Measurements from ENCODE around the gene CRYZL1.
"Not testable (repeated sequence)": the region's sequence is repeated elsewhere in the genome, so short reads cannot be mapped to it uniquely, and the experiment has no call there.

CRYZL1 gene

DNA sequence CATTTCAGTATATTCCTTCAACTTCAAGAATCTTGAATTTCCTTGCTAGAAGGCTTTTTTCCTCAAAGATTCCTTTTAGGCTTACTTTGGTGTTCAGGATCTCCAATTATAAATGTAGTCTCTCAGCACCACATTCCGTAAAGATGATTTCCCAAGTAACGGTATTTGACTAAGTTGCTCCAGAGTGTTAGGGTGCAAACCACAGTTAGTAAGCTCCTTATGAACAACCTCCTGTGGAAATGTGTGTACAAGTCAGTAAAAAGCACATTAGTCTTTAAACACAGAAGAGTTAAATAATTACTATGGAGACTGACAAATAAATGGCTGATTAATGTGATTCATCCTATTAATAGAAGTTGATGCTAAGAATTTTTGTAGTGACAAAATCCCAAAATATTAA is 63.3 kb downstream of the CRYZL1 start:
- no peak overlapping the region for H3K4me3 ChIP-seq (ENCODE audit: low read length)
- DNase-seq (ENCODE audit: low read depth, low spot score), result no peak

DNA sequence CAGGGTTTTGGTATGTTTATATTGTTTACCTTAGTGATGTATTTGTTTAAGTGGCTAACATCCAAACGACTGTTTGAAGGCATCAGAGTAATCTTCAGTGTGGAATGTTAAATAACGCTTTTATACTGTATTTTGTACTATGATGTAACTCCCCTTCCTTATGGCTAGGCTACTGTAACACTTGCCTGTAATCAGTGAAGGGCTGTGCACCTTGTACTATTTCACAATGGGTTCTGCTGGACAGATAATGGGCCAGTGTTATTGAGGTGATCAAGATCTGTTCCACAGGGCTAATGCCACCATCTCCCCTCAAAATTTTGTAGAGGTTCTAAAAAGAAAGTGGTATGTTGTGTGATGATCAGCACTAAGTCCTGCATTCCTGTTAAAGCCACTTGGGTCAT is 64.8 kb downstream of the CRYZL1 start:
- H3K4me3 ChIP-seq (ENCODE audit: low read length); DNase-seq (ENCODE audit: low read depth, low spot score): not testable (repeated sequence)

DNA sequence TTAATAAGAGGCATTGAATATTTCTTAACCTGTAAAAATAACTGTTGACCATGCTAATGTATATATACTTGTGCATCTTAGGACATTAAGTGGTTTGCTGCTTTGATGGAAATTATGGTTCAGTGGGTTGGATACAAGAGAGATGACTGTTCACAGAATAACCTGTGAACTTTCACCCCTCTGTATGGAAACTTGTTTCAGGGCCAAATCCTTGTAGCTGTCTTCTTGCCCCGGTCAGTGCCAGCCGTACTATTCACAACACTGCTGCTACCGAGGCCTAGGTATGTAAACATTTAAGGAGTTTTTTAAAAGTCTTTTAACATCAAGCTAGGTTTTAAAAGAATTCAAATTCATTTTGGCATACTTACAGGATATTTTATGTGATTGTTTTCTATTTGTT is 69.2 kb downstream of the CRYZL1 start:
- no peak for DNase-seq (ENCODE audit: low read depth, low spot score)
- no peak overlapping the region for H3K4me3 ChIP-seq (ENCODE audit: low read length)

DNA sequence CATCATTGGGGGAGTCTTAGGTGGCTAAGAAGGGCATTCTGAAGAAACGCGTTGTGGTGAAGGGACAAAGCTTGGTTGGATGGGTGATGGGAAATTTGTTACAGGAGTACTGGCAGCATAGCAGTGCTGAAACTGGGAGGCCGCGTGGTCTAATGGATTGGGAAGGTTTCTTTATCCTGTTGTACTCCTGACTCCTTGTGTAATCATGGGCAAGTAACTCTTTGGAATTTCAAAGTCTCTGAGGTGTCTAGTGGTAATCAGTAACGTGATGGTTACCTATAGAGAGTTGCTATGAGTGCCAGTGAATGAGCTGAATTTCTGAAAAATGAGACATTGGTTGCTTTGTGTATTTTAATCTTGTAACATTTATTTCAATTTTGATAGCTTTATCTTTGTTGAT is 71.5 kb downstream of the CRYZL1 start:
- H3K4me3 ChIP-seq (ENCODE audit: low read length), result no peak overlapping the region
- DNase-seq (ENCODE audit: low read depth, low spot score), result no peak

DNA sequence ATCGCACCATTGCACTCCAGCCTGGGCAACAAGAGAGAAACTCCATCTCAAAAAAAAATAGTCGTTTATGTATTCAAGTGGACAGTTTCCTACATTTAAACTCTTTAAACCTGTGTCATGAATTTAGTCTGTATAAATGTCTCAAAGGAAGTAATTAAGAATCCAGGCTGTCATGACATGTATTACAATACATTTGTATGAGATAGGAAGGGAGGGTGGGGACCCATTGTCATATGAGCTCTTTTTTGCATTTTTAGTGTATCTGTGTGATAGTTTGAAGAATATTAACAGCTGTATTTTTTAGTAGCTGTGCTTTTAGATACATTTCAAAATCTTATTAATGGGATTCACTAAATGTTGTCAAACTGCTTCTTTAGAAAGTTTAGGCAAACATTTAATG is 73.1 kb downstream of the CRYZL1 start:
- H3K4me3 ChIP-seq (ENCODE audit: low read length), result no peak overlapping the region
- DNase-seq (ENCODE audit: low read depth, low spot score), result no peak

DNA sequence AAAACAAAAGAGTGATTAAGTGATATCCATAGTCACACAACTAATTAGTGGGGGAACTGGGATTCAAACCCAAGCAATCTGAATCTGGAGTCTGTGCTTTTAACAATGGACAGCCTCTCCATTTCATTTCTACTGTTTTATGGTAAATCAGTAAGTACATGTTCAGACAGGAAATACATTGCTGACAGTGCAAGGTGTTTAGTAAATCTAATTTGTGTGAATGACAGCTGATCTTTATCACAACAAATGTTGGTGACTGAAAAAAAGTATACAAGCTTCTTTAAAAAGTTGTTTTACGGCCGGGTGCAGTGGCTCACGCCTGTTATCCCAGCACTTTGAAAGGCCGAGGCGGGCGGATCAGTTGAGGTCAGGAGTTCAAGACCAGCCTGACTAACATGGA is 73.6 kb downstream of the CRYZL1 start:
- no peak overlapping the region for H3K4me3 ChIP-seq (ENCODE audit: low read length)
- DNase-seq (ENCODE audit: low read depth, low spot score), result no peak

DNA sequence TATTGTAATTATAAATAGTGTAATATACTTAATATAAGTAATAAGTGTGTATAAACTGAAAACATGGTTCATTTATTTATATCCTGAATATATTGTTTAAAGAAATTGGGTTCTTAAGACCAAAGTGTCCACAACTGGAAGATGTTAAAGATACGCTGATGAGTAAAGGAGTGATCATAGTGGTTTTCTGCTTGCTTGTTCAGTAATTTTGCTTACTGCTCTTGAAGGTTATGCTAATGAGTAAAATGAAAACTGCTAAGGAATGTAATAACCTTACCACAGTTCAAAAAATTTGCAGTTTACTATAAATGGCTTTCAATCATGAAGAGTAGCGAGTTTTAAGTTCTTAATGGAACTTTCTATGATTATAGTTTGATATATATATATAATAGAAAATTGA is 75.0 kb downstream of the CRYZL1 start:
- H3K4me3 ChIP-seq (ENCODE audit: low read length), result no peak overlapping the region
- DNase-seq (ENCODE audit: low read depth, low spot score), result no peak

DNA sequence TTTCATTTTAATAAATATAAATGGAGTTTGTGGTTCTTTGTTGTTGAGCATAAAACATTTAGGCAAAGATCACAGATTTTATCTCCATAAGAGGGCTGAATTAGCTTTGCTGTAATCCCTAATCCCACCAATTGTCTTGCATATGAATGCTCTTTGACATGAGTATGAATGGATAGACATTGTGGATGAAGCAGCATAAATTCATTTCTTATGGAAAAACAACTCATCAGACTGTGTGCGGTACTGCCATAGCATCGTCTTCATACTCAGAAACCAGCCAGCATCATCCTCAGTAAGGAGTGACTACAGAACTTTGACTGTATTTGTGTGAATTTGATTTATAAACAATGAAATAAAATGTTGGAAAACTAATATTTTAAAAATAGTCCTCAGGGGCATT is 79.2 kb downstream of the CRYZL1 start:
- no peak for DNase-seq (ENCODE audit: low read depth, low spot score)
- H3K4me3 ChIP-seq (ENCODE audit: low read length), result no peak overlapping the region

DNA sequence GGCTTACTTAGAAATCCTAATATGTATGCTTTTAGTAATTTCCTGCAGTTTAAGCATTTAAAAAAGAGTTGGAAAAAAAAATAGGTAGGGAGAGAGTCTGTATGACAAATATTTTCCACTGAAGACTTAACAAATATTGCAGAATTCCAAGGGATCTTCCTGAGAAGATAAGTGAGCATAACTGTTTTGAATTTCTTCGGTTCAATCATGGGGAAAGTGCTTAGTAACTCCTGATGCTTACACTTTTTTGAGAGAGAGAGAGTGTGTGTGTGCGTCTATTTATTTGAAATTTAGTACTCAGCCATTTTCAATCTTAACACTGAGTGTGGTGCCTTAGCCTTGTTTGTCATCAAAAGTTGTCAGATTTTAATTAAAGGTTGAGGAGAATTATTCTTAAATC is 80.2 kb downstream of the CRYZL1 start:
- no peak for DNase-seq (ENCODE audit: low read depth, low spot score)

DNA sequence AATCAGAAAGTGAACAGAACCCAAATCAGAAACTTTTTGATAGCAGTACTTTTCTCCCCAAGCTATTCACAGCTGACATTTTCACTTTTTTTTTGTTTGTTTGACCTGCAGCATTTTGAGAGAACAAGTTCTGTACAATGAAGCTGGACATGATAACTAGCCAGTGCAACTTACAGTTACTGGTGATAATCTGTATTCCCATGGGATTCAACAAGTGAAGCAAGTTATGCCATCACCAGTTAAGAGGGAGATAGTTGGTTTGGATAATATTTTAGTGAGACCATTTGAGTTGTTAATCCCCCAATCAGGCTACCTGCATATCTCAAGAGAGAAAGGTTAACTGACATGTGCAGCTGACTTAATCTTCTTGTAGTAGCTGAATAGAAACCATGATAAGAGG is 80.6 kb downstream of the CRYZL1 start:
- no peak for DNase-seq (ENCODE audit: low read depth, low spot score)

More for the DNA sequence above, 80.2 kb downstream of the CRYZL1 start:
- no peak overlapping the region for H3K4me3 ChIP-seq (ENCODE audit: low read length)

DNA sequence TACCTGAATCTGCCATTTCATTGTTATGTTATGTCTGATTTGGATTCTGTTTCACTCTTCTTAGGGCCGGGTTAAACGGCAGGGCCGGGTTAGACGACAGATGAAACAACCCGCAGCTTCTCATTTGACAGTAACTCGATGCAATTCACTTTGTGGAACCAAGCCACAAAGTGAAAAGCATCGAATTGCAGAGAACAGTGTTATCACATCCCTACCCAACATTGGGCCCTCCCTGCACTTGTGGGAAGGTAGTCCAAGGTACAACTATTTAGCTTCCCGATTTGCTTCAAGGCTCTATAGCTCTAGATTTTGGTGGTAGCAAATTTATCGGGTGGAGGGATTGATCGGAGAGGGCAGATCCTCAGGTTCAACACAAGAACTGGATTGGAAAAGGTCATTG is 81.7 kb downstream of the CRYZL1 start:
- no peak overlapping the region for H3K4me3 ChIP-seq (ENCODE audit: low read length)
- DNase-seq (ENCODE audit: low read depth, low spot score), result no peak

More for the DNA sequence above, 80.6 kb downstream of the CRYZL1 start:
- H3K4me3 ChIP-seq (ENCODE audit: low read length), result no peak overlapping the region

DNA sequence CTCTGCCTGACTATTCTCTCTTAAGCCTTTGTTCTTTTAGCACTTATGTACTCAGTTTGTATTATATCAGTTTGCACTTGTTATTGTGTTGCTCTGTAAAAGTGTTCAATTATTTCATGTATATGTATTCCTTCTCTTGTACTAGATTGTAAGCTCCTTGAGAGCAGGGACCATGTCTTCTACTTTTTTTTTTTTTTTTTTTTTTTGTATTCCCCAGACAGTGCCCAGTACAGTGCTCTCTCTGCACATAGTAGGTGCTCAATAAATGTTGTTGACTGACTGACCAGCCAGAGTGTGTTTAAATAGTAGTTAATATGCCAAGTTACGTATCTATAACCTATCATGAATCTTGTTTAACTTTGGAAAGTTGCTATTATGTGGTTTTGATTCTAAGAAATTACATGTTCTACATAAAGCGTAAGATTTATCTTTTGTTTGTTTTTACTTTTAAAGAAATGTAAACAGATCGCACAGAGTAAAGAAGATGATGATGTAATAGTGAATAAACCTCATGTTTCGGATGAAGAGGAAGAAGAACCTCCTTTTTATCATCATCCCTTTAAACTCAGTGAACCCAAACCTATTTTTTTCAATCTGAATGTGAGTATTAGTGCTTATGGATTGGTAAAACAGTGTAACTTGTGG is 82.6 kb downstream of the CRYZL1 start:
- H3K4me3 ChIP-seq (ENCODE audit: low read length), result no peak overlapping the region
- no peak for DNase-seq (ENCODE audit: low read depth, low spot score)

DNA sequence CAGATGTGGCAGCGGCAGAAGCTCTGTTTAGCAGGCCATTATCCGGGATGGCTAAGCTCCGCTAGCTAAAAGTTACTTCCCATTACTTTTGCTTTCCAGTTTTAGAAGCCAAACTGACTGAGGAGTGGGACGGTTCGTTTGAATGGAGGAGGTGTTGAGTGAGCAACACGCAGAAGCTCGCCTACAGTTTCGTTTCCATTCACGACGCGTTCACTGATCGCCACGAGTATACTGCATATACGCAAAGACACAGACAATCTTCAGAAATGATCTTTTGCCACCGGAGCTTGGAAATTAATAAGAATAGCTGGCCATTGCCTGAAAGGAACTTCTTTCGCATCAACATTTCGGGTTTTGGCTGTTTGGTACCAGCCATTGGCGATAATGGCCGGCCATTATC is 84.1 kb downstream of the CRYZL1 start:
- no peak overlapping the region for H3K4me3 ChIP-seq (ENCODE audit: low read length)
- no peak for DNase-seq (ENCODE audit: low read depth, low spot score)

DNA sequence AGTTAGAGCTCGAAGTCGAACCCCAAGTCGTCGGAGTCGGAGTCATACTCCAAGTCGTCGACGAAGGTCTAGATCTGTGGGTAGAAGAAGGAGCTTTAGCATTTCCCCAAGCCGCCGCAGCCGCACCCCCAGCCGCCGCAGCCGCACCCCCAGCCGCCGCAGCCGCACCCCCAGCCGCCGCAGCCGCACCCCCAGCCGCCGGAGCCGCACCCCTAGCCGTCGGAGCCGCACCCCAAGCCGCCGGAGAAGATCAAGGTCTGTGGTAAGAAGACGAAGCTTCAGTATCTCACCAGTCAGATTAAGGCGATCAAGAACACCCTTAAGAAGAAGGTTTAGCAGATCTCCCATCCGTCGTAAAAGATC is 86.6 kb downstream of the CRYZL1 start:
- no peak overlapping the region for H3K4me3 ChIP-seq (ENCODE audit: low read length)
- DNase-seq (ENCODE audit: low read depth, low spot score), result no peak

DNA sequence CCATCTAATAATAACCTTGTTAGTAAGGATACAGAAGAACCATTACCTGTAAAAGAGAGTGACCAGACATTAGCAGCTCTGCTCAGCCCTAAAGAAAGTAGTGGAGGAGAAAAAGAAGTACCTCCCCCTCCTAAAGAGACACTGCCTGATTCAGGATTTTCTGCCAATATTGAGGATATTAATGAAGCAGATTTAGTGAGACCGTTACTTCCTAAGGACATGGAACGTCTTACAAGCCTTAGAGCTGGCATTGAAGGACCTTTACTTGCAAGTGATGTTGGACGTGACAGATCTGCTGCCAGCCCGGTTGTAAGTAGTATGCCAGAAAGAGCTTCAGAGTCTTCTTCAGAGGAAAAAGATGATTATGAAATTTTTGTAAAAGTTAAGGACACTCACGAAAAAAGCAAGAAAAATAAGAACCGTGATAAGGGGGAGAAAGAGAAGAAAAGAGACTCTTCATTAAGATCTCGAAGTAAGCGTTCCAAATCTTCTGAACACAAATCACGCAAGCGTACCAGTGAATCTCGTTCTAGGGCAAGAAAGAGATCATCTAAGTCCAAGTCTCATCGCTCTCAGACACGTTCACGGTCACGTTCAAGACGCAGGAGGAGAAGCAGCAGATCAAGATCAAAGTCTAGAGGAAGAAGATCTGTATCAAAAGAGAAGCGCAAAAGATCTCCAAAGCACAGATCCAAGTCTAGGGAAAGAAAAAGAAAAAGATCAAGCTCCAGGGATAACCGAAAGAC is 87.1 kb downstream of the CRYZL1 start:
- no peak overlapping the region for H3K4me3 ChIP-seq (ENCODE audit: low read length)
- no peak for DNase-seq (ENCODE audit: low read depth, low spot score)

DNA sequence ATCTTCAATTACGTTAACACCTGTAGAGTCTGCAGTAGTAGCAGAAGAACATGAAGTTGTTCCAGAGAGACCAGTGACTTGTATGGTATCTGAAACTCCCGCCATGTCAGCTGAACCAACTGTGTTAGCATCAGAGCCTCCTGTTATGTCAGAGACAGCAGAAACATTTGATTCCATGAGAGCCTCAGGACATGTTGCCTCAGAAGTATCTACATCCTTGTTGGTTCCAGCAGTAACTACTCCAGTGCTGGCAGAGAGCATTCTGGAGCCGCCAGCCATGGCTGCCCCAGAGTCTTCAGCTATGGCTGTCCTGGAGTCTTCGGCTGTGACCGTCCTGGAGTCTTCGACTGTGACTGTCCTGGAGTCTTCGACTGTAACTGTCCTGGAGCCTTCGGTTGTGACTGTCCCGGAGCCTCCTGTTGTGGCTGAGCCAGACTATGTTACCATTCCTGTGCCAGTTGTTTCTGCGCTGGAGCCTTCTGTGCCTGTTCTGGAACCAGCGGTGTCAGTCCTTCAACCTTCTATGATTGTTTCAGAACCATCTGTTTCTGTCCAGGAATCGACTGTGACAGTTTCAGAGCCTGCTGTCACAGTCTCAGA is 88.4 kb downstream of the CRYZL1 start:
- no peak overlapping the region for H3K4me3 ChIP-seq (ENCODE audit: low read length)

DNA sequence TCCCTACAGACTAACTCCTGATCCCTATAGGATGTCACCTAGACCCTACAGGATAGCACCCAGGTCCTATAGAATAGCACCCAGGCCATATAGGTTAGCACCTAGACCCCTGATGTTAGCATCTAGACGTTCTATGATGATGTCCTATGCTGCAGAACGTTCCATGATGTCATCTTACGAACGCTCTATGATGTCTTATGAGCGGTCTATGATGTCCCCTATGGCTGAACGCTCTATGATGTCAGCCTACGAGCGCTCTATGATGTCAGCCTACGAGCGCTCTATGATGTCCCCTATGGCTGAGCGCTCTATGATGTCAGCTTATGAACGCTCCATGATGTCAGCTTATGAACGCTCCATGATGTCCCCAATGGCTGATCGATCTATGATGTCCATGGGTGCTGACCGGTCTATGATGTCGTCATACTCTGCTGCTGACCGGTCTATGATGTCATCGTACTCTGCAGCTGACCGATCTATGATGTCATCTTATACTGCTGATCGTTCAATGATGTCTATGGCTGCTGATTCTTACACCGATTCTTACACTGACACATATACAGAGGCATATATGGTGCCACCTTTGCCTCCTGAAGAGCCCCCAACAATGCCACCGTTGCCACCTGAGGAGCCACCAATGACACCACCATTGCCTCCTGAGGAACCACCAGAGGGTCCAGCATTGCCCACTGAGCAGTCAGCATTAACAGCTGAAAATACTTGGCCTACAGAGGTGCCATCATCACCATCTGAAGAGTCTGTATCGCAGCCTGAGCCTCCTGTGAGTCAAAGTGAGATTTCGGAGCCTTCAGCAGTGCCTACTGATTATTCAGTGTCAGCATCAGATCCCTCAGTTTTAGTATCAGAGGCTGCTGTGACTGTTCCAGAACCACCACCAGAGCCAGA is 89.2 kb downstream of the CRYZL1 start:
- no peak for DNase-seq (ENCODE audit: low read depth, low spot score)
- no peak overlapping the region for H3K4me3 ChIP-seq (ENCODE audit: low read length)

More for the DNA sequence above, 88.4 kb downstream of the CRYZL1 start:
- DNase-seq (ENCODE audit: low read depth, low spot score), result no peak

DNA sequence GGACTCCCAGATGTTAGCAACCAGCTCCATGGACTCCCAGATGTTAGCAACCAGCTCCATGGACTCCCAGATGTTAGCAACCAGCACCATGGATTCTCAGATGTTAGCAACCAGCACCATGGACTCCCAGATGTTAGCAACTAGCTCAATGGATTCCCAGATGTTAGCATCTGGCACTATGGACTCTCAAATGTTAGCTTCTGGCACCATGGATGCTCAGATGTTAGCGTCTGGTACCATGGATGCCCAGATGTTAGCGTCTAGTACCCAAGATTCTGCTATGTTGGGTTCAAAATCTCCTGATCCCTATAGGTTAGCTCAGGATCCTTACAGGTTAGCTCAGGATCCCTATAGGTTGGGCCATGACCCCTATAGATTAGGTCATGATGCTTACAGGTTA is 89.9 kb downstream of the CRYZL1 start:
- DNase-seq (ENCODE audit: low read depth, low spot score), result no peak

DNA sequence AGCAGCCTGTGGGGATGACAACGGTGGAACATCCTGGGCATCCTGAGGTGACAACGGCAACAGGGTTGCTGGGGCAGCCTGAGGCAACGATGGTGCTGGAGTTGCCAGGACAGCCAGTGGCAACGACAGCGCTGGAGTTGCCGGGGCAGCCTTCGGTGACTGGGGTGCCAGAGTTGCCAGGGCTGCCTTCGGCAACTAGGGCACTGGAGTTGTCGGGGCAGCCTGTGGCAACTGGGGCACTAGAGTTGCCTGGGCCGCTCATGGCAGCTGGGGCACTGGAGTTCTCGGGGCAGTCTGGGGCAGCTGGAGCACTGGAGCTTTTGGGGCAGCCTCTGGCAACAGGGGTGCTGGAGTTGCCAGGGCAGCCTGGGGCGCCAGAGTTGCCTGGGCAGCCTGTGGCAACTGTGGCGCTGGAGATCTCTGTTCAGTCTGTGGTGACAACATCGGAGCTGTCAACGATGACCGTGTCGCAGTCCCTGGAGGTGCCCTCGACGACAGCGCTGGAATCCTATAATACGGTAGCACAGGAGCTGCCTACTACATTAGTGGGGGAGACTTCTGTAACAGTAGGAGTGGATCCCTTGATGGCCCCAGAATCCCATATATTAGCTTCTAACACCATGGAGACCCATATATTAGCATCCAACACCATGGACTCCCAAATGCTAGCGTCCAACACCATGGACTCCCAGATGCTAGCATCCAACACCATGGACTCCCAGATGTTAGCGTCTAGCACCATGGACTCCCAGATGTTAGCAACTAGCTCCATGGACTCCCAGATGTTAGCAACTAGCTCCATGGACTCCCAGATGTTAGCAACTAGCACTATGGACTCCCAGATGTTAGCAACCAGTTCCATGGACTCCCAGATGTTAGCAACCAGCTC is 90.5 kb downstream of the CRYZL1 start:
- H3K4me3 ChIP-seq (ENCODE audit: low read length), result no peak overlapping the region
- DNase-seq (ENCODE audit: low read depth, low spot score), result no peak

More for the DNA sequence above, 89.9 kb downstream of the CRYZL1 start:
- no peak overlapping the region for H3K4me3 ChIP-seq (ENCODE audit: low read length)

Data from Jurkat, Clone E6-1 (cell line).